Coronary artery (tissue), 2 donors: Measurements from ENCODE around the gene PC.

Experiments used
- DNase-seq: peaks from one replicate; pipeline ENCODE4 v3.0.0-alpha.2; 2017; ENCODE audit warnings: low spot score
- H3K27ac ChIP-seq, 2 donors: fragments of 200-600 bp; sonication (generic); one replicate each; pipeline ENCODE4 v1.5.1; 2016 to 2019
- H3K4me3 ChIP-seq: fragments of 200-600 bp; sonication (generic); 2 replicates; pipeline ENCODE4 v1.5.1; 2016; ENCODE audit warnings: mild to moderate bottlenecking, moderate library complexity
- CTCF ChIP-seq: fragments of 200-600 bp; sonication (generic); IDR thresholded peaks from one replicate; pipeline ENCODE4 v1.5.1; 2019; ENCODE audit warnings: antibody characterized with exemption

PC gene

DNA sequence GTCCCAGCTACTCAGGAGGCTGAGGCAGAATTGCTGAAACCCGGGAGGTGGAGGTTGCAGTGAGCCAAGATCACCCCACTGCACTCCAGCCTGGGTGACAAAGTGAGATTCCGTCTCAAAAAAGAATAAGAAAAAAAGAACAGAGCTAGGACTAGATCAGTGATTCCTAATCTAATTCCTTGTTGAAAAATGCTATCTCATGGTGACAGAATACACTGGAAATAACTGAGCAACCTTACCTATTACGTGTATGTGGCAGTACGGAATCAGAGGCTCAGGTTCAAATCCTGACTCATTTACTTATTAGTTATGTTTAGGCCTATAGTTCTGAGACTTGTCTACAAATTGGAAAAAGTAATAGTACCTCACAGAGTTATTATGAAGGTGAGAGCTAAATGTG is 134.5 kb downstream of the PC start:
- Histone ChIP-seq H3K4me3 (no peak overlapping the region), H3K27ac (no peak overlapping the region)
- TF ChIP-seq CTCF = no peak
- DNase-seq = no peak

DNA sequence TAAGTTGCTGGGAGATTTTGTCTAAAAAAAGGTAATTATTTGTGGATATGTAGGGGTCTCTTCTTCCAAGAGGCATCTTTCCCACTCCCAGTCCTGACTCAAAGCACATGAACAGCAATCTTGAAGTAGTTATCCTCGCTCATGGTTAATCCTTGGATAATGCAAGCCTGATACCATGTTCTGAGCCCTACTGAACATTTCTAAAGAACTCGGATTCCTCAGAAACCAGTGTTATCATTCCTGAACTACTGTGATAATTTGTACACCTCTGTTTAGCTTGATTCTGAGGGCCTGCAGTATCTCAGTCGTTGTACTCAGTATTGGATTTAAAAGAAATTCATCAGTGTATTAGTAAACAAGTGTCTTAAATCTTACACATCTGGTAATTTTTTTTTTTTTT is 137.3 kb downstream of the PC start:
- no peak for DNase-seq
- no peak overlapping the region for H3K27ac ChIP-seq
- TF ChIP-seq CTCF = no peak
- H3K4me3 ChIP-seq = no peak overlapping the region

DNA sequence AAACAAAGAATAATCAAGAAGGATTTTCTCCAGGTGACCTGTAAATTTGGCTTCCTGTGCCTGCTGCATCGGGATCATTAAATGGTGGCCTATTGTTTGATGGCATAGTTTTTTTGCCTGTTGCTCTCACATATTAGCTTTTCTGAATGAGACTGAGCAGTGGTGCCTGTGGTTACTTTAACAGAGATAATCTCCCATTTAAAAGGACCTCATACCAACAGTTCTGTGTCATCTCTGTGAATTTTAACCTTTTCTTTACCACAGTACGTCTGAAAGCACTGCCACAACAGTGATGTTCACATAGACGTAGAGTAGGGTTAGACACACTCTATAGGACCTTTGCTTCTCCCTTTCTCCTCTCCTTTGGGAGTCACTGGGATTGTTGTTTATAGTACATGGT is 137.8 kb downstream of the PC start:
- Histone ChIP-seq H3K4me3 (no peak overlapping the region), H3K27ac (no peak overlapping the region)
- no peak for DNase-seq
- no peak for TF ChIP-seq CTCF

DNA sequence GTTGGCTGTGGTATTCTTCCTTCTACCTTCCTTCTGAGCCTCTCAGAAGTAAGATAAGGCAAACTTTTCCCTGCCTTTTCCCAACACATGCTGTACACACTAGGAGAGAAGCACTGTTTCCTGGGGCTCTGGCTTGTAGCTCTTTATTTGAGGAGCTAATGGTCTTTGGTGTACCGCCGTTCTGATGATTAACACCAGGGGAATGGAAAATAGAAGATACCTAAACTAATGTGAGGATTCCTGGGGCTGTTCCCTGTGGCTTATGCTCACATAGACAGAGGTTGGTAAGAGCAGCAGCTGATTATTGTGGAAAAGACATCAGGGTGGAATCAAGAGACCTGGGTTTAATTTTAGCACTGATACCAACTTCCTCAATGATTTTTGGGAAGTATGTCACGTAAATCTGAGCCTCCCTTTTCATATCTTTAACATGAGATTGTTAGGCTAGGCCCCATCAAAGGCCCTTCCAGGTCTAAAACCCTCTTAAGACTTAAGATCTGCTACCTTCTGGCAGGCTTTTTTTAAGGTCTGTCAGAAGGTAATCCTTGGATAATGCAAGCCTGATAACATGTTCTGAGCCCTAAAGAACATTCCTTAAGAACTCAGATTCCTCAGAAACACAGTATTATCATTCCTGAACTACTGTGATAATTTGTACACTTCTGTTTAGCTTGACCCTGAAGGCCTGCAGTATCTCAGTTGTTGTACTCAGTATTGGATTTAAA is 139.8 kb downstream of the PC start:
- no peak overlapping the region for H3K27ac ChIP-seq
- DNase-seq = no peak
- no peak for TF ChIP-seq CTCF
- H3K4me3 ChIP-seq = no peak overlapping the region

- DNase-seq = no peak
- no peak for TF ChIP-seq CTCF
- Histone ChIP-seq H3K4me3 (no peak overlapping the region), H3K27ac (no peak overlapping the region)
These were observed 142.5 kb downstream of the PC start for GRCh38 chr11:66815646-66816045.

- H3K27ac ChIP-seq = no peak overlapping the region
- no peak overlapping the region for H3K4me3 ChIP-seq
- TF ChIP-seq CTCF = no peak
- no peak for DNase-seq
These were observed 143.5 kb downstream of the PC start for GRCh38 chr11:66814678-66815077.

DNA sequence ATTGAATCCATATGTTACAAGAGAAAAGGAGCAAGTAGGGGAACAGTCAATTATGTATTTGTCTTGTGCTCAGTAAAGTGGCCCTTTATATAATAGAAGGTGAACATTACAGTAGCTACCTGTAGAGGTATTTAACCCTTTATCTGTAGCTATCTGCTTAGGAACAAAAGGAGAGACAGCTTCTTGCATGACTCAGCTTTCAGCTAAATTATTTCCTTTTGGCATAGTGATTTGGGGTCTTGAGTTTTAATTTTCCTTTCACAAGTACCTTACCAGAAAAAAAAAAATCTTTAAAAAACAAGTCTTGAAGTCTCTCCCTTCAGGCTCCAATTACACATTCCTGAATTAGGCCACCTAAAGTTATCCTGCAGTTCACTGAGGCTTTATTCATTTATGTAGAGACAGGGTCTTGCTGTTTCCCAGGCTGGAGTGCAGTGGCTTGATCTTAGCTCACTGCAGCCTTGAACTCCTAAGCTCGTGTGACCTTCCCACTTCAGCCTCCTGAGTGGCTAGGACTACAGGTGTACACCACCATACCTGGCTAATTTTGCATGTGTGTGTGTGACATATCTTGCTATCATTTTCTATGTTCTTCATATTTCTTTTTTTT is 147.5 kb downstream of the PC start:
- Histone ChIP-seq H3K27ac (no peak overlapping the region), H3K4me3 (no peak overlapping the region)
- TF ChIP-seq CTCF = no peak
- no peak for DNase-seq
